Fibroblast of lung (primary cell): ENCODE data around the gene SLC37A2. TPM values are rescaled to one million over a fixed set of nuclear protein-coding genes. Genes with fewer than 3 reads are reported as not detected.
A peak's percentile ranks its signal among the peaks of the same experiment; 100 is the strongest.

Source experiments
- DNase-seq, 2 donors: peaks; one replicate each; pipeline versions ENCODE4 v3.0.0 to v3.0.0-alpha.2; 2010; ENCODE audit warnings: low read depth in 2 of 2
- H2AFZ ChIP-seq: 2 replicates; pipeline ENCODE4 v1.5.1; 2012; ENCODE audit warnings: low read length, control low read depth, inconsistent platforms
- H3K27ac ChIP-seq: 2 replicates; pipeline ENCODE4 v1.5.1; 2011; ENCODE audit warnings: low read length, control low read depth; ENCODE audit not compliant: insufficient read depth
- H3K27me3 ChIP-seq: 2 replicates; pipeline ENCODE4 v1.5.1; 2011; ENCODE audit warnings: mild to moderate bottlenecking, low read length; ENCODE audit not compliant: control insufficient read depth, insufficient read depth
- H3K36me3 ChIP-seq: 2 replicates; pipeline ENCODE4 v1.5.1; 2011; ENCODE audit warnings: low read length; ENCODE audit not compliant: control insufficient read depth, insufficient read depth
- H3K4me1 ChIP-seq: 2 replicates; pipeline ENCODE4 v1.5.1; 2011; ENCODE audit warnings: low read length; ENCODE audit not compliant: control insufficient read depth, insufficient read depth; ENCODE audit errors: extremely low read depth
- H3K4me2 ChIP-seq: 2 replicates; pipeline ENCODE4 v1.5.1; 2011; ENCODE audit warnings: low read length, control low read depth; ENCODE audit not compliant: insufficient read depth; ENCODE audit errors: extremely low read depth
- H3K4me3 ChIP-seq, 4 experiments: fragments of 200-600 bp in 1 of 4; sonication (generic) in 1 of 4; replicated peaks in 1 of 4; 2 replicates each; pipeline ENCODE4 v1.5.1; 2011 to 2016; ENCODE audit warnings: low read length in 4 of 4, low read depth in 3 of 4, mild to moderate bottlenecking in 3 of 4, control low read depth in 2 of 4, inconsistent platforms in 1 of 4, mixed read lengths in 1 of 4; ENCODE audit not compliant: insufficient read depth in 1 of 4; ENCODE audit errors: control extremely low read depth in 1 of 4
- H3K79me2 ChIP-seq: 2 replicates; pipeline ENCODE4 v1.5.1; 2012; ENCODE audit warnings: mild to moderate bottlenecking, low read length, inconsistent platforms; ENCODE audit not compliant: control insufficient read depth, insufficient read depth
- H3K9ac ChIP-seq: 2 replicates; pipeline ENCODE4 v1.5.1; 2011; ENCODE audit warnings: mild to moderate bottlenecking, low read length, control low read depth; ENCODE audit not compliant: insufficient read depth
- H3K9me3 ChIP-seq: 2 replicates; pipeline ENCODE4 v1.5.1; 2012; ENCODE audit warnings: low read depth, low read length; ENCODE audit not compliant: control insufficient read depth, insufficient read depth
- H4K20me1 ChIP-seq: 2 replicates; pipeline ENCODE4 v1.5.1; 2011; ENCODE audit warnings: low read length; ENCODE audit not compliant: control insufficient read depth, insufficient read depth; ENCODE audit errors: extremely low read depth
- EZH2 ChIP-seq: IDR thresholded peaks from 2 replicates; pipeline ENCODE4 v1.5.1; 2012; ENCODE audit warnings: low read length, control low read depth, mild to moderate bottlenecking; ENCODE audit errors: missing control alignments
- polyA plus RNA-seq, 2 donors: library from polyadenylated mRNA; depleted of rRNA in 1 of 2; stranded (reverse) in 1 of 2; unstranded in 1 of 2; fragments of >200 nt; gene quantifications; 2 replicates each; pipeline ENCODE4 v1.2.1, GENCODE V29; 2011 to 2012; ENCODE audit warnings: missing spikeins in 1 of 2
- total RNA-seq: library from RNA; depleted of rRNA; stranded (reverse); fragments of >200 nt; gene quantifications from 2 replicates; pipeline ENCODE4 v1.2.1, GENCODE V29; 2014
- TF ChIP-seq, protein P1 (sequence below), 2 donors: IDR thresholded peaks in 1 of 2; conservative IDR thresholded peaks in 1 of 2; 1 replicate in 1 of 2; 2 replicates in 1 of 2; pipeline ENCODE4 v1.5.1; 2011 to 2012; ENCODE audit warnings: low read length in 2 of 2, control low read depth in 1 of 2, inconsistent platforms in 1 of 2, low read depth in 1 of 2, mild to moderate bottlenecking in 1 of 2

Gene SLC37A2
- total and polyA plus RNA-seq, 2 donors (not counting 1 experiment from before 2014, with no cell fraction given): 0.36 to 0.83 TPM

DNA sequence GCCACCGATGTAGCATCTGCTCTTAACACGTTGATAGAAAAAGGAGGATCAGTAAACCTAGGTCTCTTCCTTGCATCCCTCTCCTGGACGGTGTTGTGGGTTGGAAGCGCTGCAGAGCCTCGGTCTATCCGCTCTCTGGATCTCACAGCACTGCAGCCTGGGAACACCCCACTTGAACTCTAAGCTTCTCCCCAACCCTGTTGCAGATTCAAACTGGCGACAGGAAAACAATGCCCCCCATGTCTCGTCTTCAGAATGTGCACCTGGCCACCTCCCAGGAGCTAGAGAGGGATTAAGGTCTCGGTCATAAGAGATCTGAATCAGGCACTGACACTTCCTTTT lies 47.9 kb downstream of the SLC37A2 start:
- Histone ChIP-seq H4K20me1 (no peaks in the 10 kb centered on the region), H3K27ac (peak overlapping the region; percentile 76), H3K4me2 (peak overlapping the region; percentile 87), H3K4me3 (peak overlapping the region; percentile 74 to 97 (median 81)), H2AFZ (peak overlapping the region; percentile 79), H3K9me3 (no peaks in the 10 kb centered on the region), H3K36me3 (no peaks in the 10 kb centered on the region), H3K9ac (peak overlapping the region; percentile 75), H3K79me2 (peaks cover 5% of the 10 kb centered on the region), H3K4me1 (peaks cover 2% of the 10 kb centered on the region), H3K27me3 (no peaks in the 10 kb centered on the region)
- DNase-seq: no peak
- TF ChIP-seq EZH2: no peak
- TF ChIP-seq, protein P1, sequence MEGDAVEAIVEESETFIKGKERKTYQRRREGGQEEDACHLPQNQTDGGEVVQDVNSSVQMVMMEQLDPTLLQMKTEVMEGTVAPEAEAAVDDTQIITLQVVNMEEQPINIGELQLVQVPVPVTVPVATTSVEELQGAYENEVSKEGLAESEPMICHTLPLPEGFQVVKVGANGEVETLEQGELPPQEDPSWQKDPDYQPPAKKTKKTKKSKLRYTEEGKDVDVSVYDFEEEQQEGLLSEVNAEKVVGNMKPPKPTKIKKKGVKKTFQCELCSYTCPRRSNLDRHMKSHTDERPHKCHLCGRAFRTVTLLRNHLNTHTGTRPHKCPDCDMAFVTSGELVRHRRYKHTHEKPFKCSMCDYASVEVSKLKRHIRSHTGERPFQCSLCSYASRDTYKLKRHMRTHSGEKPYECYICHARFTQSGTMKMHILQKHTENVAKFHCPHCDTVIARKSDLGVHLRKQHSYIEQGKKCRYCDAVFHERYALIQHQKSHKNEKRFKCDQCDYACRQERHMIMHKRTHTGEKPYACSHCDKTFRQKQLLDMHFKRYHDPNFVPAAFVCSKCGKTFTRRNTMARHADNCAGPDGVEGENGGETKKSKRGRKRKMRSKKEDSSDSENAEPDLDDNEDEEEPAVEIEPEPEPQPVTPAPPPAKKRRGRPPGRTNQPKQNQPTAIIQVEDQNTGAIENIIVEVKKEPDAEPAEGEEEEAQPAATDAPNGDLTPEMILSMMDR (conservative IDR thresholded peaks at IDR 0.05 in 1 of 2, IDR thresholded peaks at IDR 0.05 in 1 of 2; ENCODE audit: low read depth in 1 of 2, low read length in 2 of 2): no peak

DNA sequence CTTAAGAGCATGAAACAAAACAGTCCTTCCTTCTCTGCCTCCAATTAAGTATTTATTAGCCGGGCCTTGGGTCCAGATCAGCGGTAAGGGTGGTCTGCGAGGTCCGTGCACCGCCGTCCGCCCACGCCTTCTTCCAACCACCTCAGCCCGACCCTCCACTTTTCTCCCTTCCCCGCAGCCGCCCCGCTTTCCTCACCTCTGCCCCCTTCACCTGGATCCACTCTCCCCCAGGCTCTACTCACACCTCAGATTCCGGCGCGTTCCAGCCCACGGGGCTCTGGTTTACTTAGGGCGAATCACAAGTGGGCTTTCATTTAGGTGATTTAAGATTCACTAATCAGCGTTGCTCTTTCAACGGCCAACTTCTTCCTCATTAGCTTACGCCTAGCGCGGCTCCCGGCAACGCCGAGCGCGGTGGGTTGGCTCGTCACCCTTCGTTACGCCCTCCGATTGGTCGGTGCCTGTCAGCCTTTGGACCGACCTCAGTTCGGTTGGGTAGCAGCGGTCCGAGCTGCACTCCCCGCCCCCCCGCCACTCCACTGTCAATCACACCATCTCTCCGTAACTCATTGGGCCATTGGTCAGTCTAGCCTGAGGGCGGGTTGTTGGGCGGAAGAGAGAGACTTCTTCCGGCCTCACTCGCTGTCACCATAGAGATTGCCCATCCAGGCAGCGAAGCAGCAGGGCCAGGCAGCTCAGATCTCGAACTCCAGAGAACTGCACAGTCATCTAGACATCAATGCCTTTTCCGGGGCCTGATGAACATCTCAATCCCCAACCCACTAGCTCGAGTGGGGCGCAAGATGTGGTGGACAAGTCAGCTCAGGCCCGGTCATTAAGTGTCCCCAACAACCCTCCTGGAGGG lies 48.5 kb downstream of the SLC37A2 start, which contains the start of gene TMEM218:
TMEM218 (minus strand) TSS at position 284 of the 865 bp plus-strand sequence. CDS start 9,385 bp downstream, outside the sequence.
- peaks cover 2% of the 10 kb centered on the region for H3K4me1 ChIP-seq
- TF ChIP-seq, protein P1 (conservative IDR thresholded peaks at IDR 0.05 in 1 of 2, IDR thresholded peaks at IDR 0.05 in 1 of 2; ENCODE audit: low read depth in 1 of 2, low read length in 2 of 2): no peak
- TF ChIP-seq EZH2: no peak
- H3K27me3 ChIP-seq: no peaks in the 10 kb centered on the region
- H3K9me3 ChIP-seq: no peaks in the 10 kb centered on the region
- peak within 1 kb of the TSS; percentile 74 to 97 (median 81) for H3K4me3 ChIP-seq
- no peaks in the 10 kb centered on the region for H4K20me1 ChIP-seq
- peak; percentile 99 for DNase-seq
- H3K27ac ChIP-seq: peak within 1 kb of the TSS; percentile 76
- H3K79me2 ChIP-seq: peaks cover 5% of the 10 kb centered on the region
- peak within 1 kb of the TSS; percentile 87 for H3K4me2 ChIP-seq
- H3K36me3 ChIP-seq: no peaks in the 10 kb centered on the region
- H3K9ac ChIP-seq: peak within 1 kb of the TSS; percentile 75
- H2AFZ ChIP-seq: peak within 1 kb of the TSS; percentile 92

DNA sequence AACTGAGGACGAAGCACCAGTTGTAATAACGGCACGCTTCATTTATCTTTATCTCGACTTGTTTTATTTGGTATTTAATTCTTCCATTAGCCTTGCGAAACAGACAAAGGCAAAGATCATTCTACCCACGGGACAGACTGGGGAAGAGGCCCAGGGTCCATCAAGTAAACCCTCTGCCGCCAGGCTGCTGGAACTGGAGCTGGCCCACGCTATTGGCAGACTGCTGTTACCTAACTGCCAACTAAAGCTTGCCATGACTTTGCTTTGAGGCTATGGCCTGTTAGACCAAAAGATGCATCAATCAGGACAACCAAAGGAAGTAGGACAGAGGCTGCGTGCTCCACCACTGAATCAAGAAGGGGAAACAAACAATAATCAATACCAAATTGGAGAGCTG lies 49.1 kb downstream of the SLC37A2 start:
- Histone ChIP-seq H3K4me3 (peak overlapping the region; percentile 29 to 48 (median 46)), H3K36me3 (no peaks in the 10 kb centered on the region), H3K79me2 (peaks cover 5% of the 10 kb centered on the region), H3K27me3 (no peaks in the 10 kb centered on the region), H3K27ac (peak overlapping the region; percentile 50), H4K20me1 (no peaks in the 10 kb centered on the region), H2AFZ (peak overlapping the region; percentile 92), H3K9ac (no peak overlapping the region), H3K4me1 (peaks cover 2% of the 10 kb centered on the region), H3K4me2 (peak overlapping the region; percentile 84), H3K9me3 (no peaks in the 10 kb centered on the region)
- TF ChIP-seq EZH2: no peak
- TF ChIP-seq, protein P1 (conservative IDR thresholded peaks at IDR 0.05 in 1 of 2, IDR thresholded peaks at IDR 0.05 in 1 of 2; ENCODE audit: low read depth in 1 of 2, low read length in 2 of 2): no peak
- DNase-seq: no peak
